ENCODE measurements around the gene GSG1L.

Gene GSG1L

GRCh38 chr16:28086186-28087139, 22.9 kb upstream of the GSG1L start:
- Mint-ChIP-seq H3K27me3 (no peaks in the 10 kb centered on the region), H3K27ac (no peak overlapping the region), H3K9me3 (no peaks in the 10 kb centered on the region), H3K36me3 (ENCODE audit: low read depth) (peaks cover 3% of the 10 kb centered on the region), H3K4me1 (ENCODE audit: low read depth) (no peaks in the 10 kb centered on the region), H3K4me3 (no peak overlapping the region)
- no peak for DNase-seq

- Mint-ChIP-seq H3K4me3 (no peak overlapping the region), H3K27me3 (no peaks in the 10 kb centered on the region), H3K36me3 (ENCODE audit: low read depth) (peaks cover 3% of the 10 kb centered on the region), H3K4me1 (ENCODE audit: low read depth) (no peaks in the 10 kb centered on the region), H3K27ac (peak overlapping the region; percentile 26), H3K9me3 (no peaks in the 10 kb centered on the region)
- no peak for DNase-seq
Observed at GRCh38 chr16:28085389-28086171, 22.1 kb upstream of the GSG1L start.

- no peaks in the 10 kb centered on the region for H3K4me1 Mint-ChIP-seq (ENCODE audit: low read depth)
- DNase-seq: no peak
- H3K27ac Mint-ChIP-seq: no peak overlapping the region
- H3K36me3 Mint-ChIP-seq (ENCODE audit: low read depth): no peaks in the 10 kb centered on the region
- H3K4me3 Mint-ChIP-seq: no peak overlapping the region
- H3K9me3 Mint-ChIP-seq: no peaks in the 10 kb centered on the region
- no peaks in the 10 kb centered on the region for H3K27me3 Mint-ChIP-seq
Observed at GRCh38 chr16:28084209-28084608, 20.7 kb upstream of the GSG1L start.

DNA sequence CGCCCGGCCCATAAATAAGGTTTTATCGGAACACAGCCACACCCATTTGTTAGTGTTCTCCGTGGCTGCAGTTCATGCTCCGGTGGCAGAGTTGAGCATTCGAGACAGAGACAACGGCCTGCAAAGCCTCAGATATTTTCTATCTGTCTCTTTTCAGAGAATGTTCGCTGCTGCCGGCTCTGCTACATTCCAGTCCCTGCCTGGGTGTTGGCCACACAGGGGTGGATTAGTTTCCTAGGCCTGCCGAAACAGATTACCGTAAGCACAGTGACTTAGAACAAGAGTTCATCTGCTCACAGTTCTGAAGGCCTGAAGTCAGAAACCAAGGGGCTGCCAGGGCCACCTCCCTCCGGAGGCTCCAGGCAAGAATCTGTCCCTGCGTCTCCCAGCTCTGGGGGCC, 19.1 kb upstream of the GSG1L start:
- Mint-ChIP-seq H3K36me3 (ENCODE audit: low read depth) (no peaks in the 10 kb centered on the region), H3K4me3 (no peak overlapping the region), H3K27me3 (no peaks in the 10 kb centered on the region), H3K4me1 (ENCODE audit: low read depth) (no peaks in the 10 kb centered on the region), H3K9me3 (no peaks in the 10 kb centered on the region), H3K27ac (no peak overlapping the region)
- no peak for DNase-seq

DNA sequence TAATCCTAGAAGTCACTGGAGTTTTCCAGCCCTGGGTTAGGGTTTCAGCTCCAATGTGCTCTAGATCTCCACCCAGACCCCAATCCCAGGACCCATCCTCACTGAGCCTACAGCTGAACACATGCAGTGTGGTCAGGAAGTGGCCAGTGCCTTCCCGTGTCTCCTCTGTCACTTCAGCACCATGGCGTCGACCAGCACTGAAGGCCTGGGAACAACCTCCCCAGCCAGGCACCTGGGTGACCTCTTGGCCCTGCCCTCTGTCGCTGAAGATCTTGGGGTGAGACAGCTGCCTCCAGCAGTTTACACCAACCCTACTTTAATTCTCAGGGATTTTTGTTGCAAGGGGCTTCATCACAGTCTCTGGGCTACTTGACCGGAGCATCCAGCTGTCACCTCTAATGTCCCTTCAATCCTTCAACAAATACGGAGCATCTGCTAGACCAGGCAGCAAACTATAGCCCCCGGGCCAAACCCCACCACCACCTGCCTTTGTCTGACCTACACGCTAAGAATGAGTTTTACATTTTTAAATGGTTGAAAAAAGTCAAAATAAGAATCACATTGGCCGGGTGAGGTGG, 18.0 kb upstream of the GSG1L start:
- Mint-ChIP-seq H3K36me3 (ENCODE audit: low read depth) (no peaks in the 10 kb centered on the region), H3K4me3 (no peak overlapping the region), H3K9me3 (no peaks in the 10 kb centered on the region), H3K4me1 (ENCODE audit: low read depth) (no peaks in the 10 kb centered on the region), H3K27ac (peak overlapping the region; percentile 68), H3K27me3 (no peaks in the 10 kb centered on the region)
- DNase-seq: no peak

- H3K36me3 Mint-ChIP-seq (ENCODE audit: low read depth): no peaks in the 10 kb centered on the region
- no peak overlapping the region for H3K27ac Mint-ChIP-seq
- no peak overlapping the region for H3K4me3 Mint-ChIP-seq
- H3K4me1 Mint-ChIP-seq (ENCODE audit: low read depth): no peaks in the 10 kb centered on the region
- H3K9me3 Mint-ChIP-seq: no peaks in the 10 kb centered on the region
- no peak for DNase-seq
- no peaks in the 10 kb centered on the region for H3K27me3 Mint-ChIP-seq
Observed at GRCh38 chr16:28078261-28078660, 14.7 kb upstream of the GSG1L start.

- H3K4me3 Mint-ChIP-seq: no peak overlapping the region
- H3K4me1 Mint-ChIP-seq (ENCODE audit: low read depth): no peaks in the 10 kb centered on the region
- DNase-seq: no peak
- no peaks in the 10 kb centered on the region for H3K9me3 Mint-ChIP-seq
- no peaks in the 10 kb centered on the region for H3K36me3 Mint-ChIP-seq (ENCODE audit: low read depth)
- no peak overlapping the region for H3K27ac Mint-ChIP-seq
- H3K27me3 Mint-ChIP-seq: no peaks in the 10 kb centered on the region
Observed at GRCh38 chr16:28073836-28074235, 10.3 kb upstream of the GSG1L start.

- Mint-ChIP-seq H3K27me3 (no peaks in the 10 kb centered on the region), H3K4me3 (no peak overlapping the region), H3K4me1 (ENCODE audit: low read depth) (no peaks in the 10 kb centered on the region), H3K36me3 (ENCODE audit: low read depth) (no peaks in the 10 kb centered on the region), H3K27ac (no peak overlapping the region), H3K9me3 (no peaks in the 10 kb centered on the region)
- no peak for DNase-seq
Observed at GRCh38 chr16:28072087-28072486, 8.6 kb upstream of the GSG1L start.

DNA sequence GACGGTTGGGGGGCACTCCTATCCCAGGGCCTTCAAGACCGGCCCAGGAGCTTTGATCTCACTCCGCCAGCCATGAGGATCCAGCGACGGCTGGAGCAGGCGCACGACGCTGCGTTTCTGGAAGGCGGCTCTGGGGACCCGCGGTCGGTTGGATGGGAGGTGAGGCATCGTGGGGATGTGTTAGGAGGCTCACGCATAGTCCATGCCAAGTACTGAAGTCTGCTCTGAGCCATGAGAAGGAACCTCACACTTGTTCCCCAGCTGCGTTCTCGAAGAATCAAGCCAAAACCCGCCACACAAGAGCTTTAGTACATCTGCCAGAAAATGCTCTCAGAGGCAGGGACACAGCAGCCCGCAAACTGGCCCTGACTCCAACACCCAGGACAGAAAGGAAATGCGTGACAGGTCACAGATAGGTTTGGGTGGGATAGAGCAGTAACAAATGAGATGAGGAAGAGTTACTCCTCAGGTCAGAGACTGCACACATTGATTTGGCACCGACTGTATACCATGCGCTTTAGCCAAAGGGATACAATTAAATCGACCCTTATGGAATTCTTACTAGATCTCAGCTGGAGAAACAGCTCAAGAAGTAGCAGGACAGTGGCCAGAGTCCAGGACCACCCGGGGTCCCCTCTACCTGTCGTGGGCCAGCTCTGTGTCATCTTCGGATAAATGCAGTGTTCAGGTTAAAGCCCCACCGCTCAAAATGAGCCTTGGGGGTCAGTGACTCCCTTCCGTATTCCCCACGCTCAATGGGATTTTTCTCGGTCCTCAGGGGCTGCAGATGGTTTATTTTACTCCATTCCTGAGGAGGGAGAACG, 6.7 kb upstream of the GSG1L start:
- Mint-ChIP-seq H3K4me3 (no peak overlapping the region), H3K27ac (no peak overlapping the region), H3K9me3 (no peaks in the 10 kb centered on the region), H3K36me3 (ENCODE audit: low read depth) (no peaks in the 10 kb centered on the region), H3K27me3 (no peaks in the 10 kb centered on the region), H3K4me1 (ENCODE audit: low read depth) (no peaks in the 10 kb centered on the region)
- no peak for DNase-seq

DNA sequence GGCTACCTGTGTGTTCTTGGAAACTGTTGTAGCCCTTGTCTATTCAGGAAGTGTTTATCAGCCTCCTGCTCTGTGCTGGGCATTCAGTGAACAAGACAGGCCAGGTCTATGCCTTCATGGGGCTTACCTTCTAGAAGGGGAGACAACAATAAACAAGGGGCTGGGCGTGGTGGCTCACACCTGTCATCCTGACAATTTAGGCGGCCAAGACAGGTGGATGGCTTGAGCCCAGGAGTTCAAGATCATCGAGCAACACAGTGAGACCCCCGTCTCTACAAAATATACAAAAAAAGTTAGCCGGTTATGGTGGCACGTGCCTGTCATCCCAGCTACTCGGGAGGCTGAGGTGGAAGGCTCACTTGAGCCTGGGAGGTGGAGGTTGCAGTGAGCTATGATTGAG, 5.5 kb upstream of the GSG1L start:
- DNase-seq: no peak
- Mint-ChIP-seq H3K4me1 (ENCODE audit: low read depth) (no peaks in the 10 kb centered on the region), H3K9me3 (no peaks in the 10 kb centered on the region), H3K27ac (no peak overlapping the region), H3K4me3 (no peak overlapping the region), H3K36me3 (ENCODE audit: low read depth) (no peaks in the 10 kb centered on the region), H3K27me3 (peaks cover 11% of the 10 kb centered on the region)

- DNase-seq: no peak
- Mint-ChIP-seq H3K9me3 (no peaks in the 10 kb centered on the region), H3K4me3 (no peak overlapping the region), H3K27ac (no peak overlapping the region), H3K36me3 (ENCODE audit: low read depth) (no peaks in the 10 kb centered on the region), H3K4me1 (ENCODE audit: low read depth) (no peaks in the 10 kb centered on the region), H3K27me3 (peaks cover 14% of the 10 kb centered on the region)
Observed at GRCh38 chr16:28067604-28068379, 4.3 kb upstream of the GSG1L start.

DNA sequence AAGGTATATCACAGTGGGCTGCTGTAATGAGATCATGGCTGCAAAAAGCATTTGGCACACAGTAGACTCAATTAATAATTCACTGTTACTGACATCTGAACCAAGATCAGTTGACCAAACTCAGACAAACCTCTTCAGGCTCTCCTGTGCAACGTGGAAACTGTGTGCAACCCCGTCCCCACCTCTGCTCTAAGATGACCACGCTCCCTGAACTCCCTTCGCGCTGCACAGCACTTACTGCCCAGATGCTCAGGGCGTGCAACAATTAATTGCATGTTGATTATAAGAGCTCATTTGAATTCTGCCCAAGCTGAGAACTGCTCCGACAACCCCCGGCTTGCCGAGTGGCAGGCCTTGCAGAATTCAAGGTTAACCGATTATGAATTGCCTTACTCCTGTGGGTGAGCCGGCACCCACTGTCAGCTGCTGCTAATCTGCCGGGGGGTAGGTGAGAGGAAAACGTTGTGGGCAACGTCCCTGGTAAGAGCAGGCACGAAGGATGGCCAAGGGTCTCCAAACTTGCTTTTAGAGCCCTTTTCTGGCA, 1.3 kb upstream of the GSG1L start:
- H3K27me3 Mint-ChIP-seq: peaks cover 41% of the 10 kb centered on the region

DNA sequence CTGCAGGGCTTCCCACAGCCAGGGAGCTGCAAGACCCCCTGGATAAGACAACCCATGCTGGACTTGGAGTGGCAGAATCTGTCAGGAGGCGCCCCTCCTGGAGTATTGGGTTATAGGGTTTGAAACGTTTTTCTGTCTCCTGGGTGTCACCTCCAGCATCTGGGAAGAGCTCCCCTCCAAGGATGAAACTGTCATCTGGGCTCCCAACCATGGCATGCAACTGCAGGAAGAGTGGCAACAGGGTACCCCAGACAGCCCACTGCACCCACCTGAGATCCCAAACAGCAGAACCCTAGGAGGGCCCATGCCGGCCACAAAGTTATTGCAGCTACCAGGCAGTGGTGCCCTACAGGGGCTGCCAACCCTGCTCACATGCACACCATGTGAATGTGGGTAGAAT, 636 bp upstream of the GSG1L start:
- Mint-ChIP-seq H3K27ac (no peak overlapping the region), H3K27me3 (peaks cover 48% of the 10 kb centered on the region)

More for the DNA sequence above, 1.3 kb upstream of the GSG1L start:
- no peak overlapping the region for H3K27ac Mint-ChIP-seq
- DNase-seq: no peak
- H3K36me3 Mint-ChIP-seq (ENCODE audit: low read depth): no peaks in the 10 kb centered on the region
- no peaks in the 10 kb centered on the region for H3K9me3 Mint-ChIP-seq
- H3K4me3 Mint-ChIP-seq: no peak overlapping the region
- H3K4me1 Mint-ChIP-seq (ENCODE audit: low read depth): peaks cover 2% of the 10 kb centered on the region

More for the DNA sequence above, 636 bp upstream of the GSG1L start:
- Mint-ChIP-seq H3K4me3 (no peak overlapping the region), H3K9me3 (no peaks in the 10 kb centered on the region), H3K4me1 (ENCODE audit: low read depth) (peaks cover 2% of the 10 kb centered on the region), H3K36me3 (ENCODE audit: low read depth) (no peaks in the 10 kb centered on the region)
- DNase-seq: no peak
